K562 (cell line): Measurements from ENCODE around the gene RASSF7. TPM values are rescaled to one million over a fixed set of nuclear protein-coding genes. Genes with fewer than 3 reads are reported as not detected.

ENCODE experiments used
- ARID4B ChIP-seq: sonication (generic); formaldehyde crosslinking; IDR thresholded peaks from 2 replicates; pipeline ENCODE4 v1.8.0; 2022; ENCODE audit warnings: mild to moderate bottlenecking, missing genetic modification reagents
- ATF6 ChIP-seq: sonication (generic); formaldehyde crosslinking; IDR thresholded peaks from 2 replicates; pipeline ENCODE4 v1.4.0; 2020; ENCODE audit warnings: mild to moderate bottlenecking, missing genetic modification reagents
- HDAC8 ChIP-seq: fragments of 450-650 bp; IDR thresholded peaks from 2 replicates; pipeline ENCODE4 v1.6.1; 2016; ENCODE audit warnings: mild to moderate bottlenecking, missing genetic modification characterization, moderate library complexity, missing compliant biosample characterization
- NFRKB ChIP-seq: fragments of 450-650 bp; IDR thresholded peaks from 2 replicates; pipeline ENCODE4 v1.6.1; 2016; ENCODE audit warnings: low read depth
- ZNF212 ChIP-seq: fragments of 450-650 bp; formaldehyde crosslinking; IDR thresholded peaks from 2 replicates; pipeline ENCODE4 v1.4.0; 2020; ENCODE audit warnings: mild to moderate bottlenecking
- polyA plus RNA-seq, 8 experiments: library from polyadenylated mRNA; depleted of rRNA in 4 of 8; stranded (reverse) in 5 of 8; unstranded in 3 of 8; fragments of >200 nt; fragmentation: Nextera tagmentation in 2 of 8; fragmentation: Illumina TruSeq in 1 of 8; extraction: Ambion mirVana in 2 of 8; extraction: Trizol in 1 of 8; gene quantifications; 2 replicates each; pipeline versions ENCODE4 v1.2.1 to v1.2.3, GENCODE V29; 2011 to 2014; ENCODE audit warnings: inconsistent platforms in 1 of 8, missing spikeins in 1 of 8
- total RNA-seq, 7 experiments: library from RNA; depleted of rRNA in 6 of 7; stranded (reverse); fragments of >200 nt in 6 of 7; fragmentation: Illumina TruSeq in 2 of 7; extraction: Trizol in 2 of 7; gene quantifications; 2 replicates each; pipeline versions ENCODE4 v1.2.1 to v1.2.3, GENCODE V29; 2011 to 2021; ENCODE audit warnings: low replicate concordance in 1 of 7
- TF ChIP-seq, protein P1 (sequence below): fragments of 450-650 bp; IDR thresholded peaks from 2 replicates; pipeline ENCODE4 v1.6.1; 2018; ENCODE audit warnings: mild to moderate bottlenecking, low read depth; ENCODE audit not compliant: partially characterized antibody
- TF ChIP-seq, protein P2 (sequence below): fragments of 200-800 bp; sonication (Bioruptor generic); IDR thresholded peaks from 2 replicates; pipeline ENCODE4 v1.6.1; 2016; ENCODE audit warnings: missing genetic modification characterization, missing compliant biosample characterization

The RASSF7 gene
- total and polyA plus RNA-seq, 9 of the 15 experiments (the other 6 are each of a cell fraction or from before 2014, with no cell fraction given): 0.41 to 45.2 (median 18.6) TPM

DNA sequence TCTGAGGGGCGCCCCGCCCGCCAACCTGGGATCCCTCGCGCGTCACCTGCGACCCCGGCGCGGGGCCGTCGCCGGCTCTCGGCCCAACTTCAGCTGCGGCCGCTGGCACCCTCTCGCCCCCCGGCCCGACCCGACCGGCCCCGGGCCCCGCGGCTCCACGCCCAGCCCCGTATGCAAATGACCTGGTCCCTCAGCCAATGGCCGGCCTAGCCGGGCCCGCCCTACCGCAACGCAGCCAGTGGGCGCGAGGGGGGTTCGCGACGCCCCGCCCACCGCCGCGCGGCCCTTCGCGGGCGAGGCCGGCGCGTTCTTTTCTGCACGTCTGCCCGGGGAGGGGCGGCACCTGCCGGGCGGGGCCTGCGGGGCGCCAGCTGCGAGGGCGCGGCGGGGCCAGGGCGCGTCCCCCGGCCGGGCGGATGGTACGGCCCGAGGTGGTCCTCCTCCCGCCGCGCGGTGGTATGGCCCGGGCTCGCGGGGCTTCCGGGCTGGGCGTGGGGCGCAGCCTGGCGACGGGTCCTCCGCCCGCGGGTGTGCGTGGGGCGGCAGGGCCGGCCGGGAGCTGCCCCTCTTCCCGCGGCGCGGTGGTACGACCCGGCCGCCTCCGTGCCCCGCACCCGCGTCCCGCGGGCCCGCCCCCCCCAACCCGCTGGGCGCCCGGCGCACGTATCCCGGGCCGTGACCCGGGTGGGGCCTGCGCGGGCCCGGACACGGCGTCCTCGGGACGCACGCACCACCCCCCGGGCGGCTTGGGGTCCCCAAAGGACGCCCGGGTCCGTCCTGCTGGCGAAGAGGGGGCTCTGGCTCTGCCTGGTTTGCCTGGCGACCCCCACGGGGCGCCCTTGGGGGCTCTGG, 7.8 kb downstream of the RASSF7 start (continued):
- TF ChIP-seq ARID4B (CRISPR knock-in tag): no peak
- TF ChIP-seq ZNF212: no peak
- TF ChIP-seq HDAC8 (tag): no peak
- no peak for TF ChIP-seq NFRKB
- no peak for TF ChIP-seq ATF6 (CRISPR knock-in tag)
- TF ChIP-seq, protein P1, sequence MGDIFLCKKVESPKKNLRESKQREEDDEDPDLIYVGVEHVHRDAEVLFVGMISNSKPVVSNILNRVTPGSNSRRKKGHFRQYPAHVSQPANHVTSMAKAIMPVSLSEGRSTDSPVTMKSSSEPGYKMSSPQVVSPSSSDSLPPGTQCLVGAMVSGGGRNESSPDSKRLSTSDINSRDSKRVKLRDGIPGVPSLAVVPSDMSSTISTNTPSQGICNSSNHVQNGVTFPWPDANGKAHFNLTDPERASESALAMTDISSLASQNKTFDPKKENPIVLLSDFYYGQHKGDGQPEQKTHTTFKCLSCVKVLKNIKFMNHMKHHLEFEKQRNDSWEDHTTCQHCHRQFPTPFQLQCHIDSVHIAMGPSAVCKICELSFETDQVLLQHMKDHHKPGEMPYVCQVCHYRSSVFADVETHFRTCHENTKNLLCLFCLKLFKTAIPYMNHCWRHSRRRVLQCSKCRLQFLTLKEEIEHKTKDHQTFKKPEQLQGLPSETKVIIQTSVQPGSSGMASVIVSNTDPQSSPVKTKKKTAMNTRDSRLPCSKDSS: no peak
- TF ChIP-seq, protein P2, sequence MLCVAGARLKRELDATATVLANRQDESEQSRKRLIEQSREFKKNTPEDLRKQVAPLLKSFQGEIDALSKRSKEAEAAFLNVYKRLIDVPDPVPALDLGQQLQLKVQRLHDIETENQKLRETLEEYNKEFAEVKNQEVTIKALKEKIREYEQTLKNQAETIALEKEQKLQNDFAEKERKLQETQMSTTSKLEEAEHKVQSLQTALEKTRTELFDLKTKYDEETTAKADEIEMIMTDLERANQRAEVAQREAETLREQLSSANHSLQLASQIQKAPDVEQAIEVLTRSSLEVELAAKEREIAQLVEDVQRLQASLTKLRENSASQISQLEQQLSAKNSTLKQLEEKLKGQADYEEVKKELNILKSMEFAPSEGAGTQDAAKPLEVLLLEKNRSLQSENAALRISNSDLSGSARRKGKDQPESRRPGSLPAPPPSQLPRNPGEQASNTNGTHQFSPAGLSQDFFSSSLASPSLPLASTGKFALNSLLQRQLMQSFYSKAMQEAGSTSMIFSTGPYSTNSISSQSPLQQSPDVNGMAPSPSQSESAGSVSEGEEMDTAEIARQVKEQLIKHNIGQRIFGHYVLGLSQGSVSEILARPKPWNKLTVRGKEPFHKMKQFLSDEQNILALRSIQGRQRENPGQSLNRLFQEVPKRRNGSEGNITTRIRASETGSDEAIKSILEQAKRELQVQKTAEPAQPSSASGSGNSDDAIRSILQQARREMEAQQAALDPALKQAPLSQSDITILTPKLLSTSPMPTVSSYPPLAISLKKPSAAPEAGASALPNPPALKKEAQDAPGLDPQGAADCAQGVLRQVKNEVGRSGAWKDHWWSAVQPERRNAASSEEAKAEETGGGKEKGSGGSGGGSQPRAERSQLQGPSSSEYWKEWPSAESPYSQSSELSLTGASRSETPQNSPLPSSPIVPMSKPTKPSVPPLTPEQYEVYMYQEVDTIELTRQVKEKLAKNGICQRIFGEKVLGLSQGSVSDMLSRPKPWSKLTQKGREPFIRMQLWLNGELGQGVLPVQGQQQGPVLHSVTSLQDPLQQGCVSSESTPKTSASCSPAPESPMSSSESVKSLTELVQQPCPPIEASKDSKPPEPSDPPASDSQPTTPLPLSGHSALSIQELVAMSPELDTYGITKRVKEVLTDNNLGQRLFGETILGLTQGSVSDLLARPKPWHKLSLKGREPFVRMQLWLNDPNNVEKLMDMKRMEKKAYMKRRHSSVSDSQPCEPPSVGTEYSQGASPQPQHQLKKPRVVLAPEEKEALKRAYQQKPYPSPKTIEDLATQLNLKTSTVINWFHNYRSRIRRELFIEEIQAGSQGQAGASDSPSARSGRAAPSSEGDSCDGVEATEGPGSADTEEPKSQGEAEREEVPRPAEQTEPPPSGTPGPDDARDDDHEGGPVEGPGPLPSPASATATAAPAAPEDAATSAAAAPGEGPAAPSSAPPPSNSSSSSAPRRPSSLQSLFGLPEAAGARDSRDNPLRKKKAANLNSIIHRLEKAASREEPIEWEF (CRISPR knock-in tag): no peak
